HG02973 (cell line): ENCODE results near the gene ATP5F1D.

Source experiments
- ATAC-seq: cut with Tn5 transposase; IDR thresholded peaks from one replicate; pipeline ENCODE4 v1.9.1; 2021; ENCODE audit warnings: moderate library complexity; ENCODE audit not compliant: unreplicated experiment

Gene ATP5F1D

GRCh38 chr19:1290196-1290702 lies 48.7 kb downstream of the ATP5F1D start:
- no peak for ATAC-seq

DNA sequence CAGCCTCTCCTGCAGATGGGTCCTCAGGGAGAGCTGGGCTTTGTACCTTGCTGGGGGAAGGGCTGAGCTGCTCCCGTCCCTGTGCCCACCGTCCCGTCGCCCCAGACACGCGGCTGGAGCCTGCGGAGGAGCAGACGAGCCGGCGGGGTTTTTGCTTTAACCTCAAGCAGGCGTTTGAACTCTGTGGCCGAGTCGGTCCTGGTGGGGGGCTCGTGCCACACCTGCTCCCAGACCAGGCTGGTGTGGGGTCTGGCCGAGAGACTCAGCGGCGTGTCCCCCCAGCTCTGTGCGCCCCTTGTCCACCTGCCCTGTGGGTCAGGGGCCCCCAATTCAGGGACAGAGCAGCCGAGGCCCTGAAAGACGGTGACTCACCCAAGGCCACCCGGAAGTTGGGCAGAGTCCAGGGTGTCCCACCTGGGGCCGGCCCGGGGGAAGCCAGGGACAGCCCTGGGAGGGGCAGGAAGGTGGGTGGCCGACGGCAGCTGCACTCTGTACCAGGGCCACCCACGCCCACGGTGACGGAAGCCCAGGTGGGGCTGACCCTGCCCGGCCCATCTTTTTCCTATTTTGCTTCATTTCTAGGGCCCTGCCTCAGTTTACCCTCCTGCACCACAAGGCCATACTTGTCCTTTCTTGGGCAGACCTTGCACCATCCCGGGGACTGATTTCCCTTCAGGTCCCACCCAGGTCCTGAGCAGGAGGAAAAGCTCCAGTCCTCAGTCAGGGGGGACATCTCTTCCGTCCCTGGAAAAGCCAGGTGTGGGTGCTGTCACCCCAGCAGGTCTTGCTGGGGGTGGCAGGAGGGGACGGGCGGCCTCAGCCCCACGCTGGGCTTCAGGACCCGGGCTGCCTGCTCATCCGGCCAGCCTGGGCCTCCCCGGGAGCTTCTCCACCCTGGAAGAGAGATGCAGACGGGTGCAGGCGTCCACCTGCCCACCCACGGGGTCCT lies 49.4 kb downstream of the ATP5F1D start:
- no peak for ATAC-seq

DNA sequence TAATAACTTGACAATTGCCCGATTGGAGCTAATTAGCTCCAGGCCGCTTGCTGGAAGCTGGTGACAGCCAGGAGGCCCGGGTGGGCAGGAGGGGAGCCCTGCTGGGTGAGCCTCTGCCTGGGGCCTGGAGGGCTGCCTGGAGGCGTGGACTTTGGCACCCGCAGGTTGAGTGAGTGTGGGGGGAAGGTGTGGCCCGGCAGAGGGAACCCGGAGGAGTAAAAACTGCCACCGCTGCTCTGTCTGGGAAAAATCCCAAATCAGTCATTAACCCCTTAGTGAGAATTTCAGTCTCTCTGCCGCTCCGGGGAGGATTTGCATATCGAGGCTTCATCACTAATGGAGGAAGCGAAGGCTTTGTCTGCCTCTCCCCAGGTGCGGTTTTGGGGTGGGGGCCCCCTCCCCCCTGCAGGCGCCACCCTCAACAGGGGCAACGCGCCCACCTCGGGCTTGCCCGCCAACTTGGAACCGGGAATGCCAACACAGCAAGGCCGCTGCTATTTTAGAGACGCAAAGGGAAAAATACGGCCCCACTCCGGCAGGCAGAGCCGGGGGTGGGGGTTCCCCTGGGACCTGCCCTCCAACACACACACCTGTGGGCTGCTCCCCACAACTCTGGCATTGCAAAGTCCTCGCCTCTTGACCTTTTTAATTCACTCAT lies 50.3 kb downstream of the ATP5F1D start:
- ATAC-seq, result no peak

DNA sequence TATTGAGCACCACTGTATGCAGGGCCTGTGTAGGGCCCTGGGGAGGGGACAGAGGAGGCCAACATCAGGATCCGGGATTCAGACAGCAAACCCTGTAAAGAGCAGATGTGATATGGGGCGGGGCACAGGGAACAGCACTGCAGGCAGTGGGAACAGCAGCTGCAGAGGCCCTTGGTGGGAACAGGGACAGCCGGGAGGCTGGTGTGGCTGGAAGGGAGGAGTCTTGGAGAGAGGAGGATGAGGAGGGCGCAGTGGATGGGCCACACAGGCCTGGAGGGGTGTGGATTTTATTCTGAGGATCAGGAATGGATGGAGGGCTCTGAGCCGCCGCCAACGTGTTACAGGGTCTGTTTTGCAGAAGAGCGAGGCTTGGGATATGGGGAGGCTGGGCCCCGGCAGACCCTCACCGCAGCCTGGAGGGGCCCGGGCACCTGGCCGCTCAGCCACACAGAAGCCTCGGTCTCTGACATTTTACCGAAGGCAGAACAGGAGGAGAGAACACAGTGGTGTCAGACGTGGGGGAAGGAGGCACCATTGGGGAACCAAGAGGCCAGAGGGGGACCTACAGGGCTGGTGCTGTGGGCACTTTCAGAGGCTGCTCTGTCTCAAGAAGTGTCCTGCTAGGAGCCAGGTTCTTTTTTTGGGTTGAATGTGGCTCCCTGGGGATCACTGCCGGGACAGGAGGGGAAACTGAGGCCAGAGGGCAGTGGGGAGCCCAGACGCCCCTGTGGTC lies 51.0 kb downstream of the ATP5F1D start:
- ATAC-seq, result no peak

DNA sequence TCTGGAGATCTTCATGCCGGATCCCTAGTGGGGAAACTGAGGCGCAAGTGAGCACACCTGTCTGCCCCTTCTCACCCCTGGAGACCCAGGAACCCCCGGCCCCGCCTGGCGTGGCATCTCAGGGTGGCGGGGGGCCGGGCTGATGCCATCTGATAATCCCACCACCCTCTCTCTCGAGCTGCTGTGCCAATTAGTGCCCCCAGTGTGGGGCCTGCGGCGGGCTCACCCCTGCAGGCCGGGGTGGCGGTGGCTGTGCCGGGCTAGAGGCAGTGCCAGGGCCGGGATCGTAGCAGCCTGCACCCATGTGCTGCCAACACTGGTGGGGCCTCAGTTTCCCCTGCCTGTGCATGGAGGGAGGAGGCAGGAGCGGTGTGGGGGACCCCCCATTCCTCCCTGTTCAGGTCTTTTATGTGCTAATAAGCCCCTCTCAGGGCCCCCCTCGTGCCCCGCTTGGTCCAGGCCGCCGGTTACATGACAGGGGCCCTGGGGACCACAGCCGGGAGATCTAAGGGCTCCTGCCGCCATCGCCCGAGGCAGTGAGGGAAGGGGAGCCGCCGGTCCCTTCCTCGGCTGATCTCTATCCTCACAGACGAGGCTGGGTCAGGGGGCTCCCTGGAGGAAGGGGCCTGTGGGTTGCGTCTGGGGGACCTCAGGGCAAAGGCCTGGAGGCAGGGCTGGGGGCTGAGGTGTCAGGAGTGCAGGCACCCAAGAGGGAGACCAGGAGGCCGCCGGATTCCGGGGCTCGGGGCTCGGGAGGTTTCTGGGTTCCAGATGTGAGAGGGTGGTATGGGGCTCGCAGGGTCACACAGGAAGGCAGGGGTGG lies 52.4 kb downstream of the ATP5F1D start:
- ATAC-seq, result no peak
